Measurements from ENCODE around the gene NDUFA6. TPM values are rescaled to one million over a fixed set of nuclear protein-coding genes. Genes with fewer than 3 reads are reported as not detected.

NDUFA6 gene
- polyA plus RNA-seq, 2 of the 4 experiments (the other 2 are of a cell fraction) = 79.1 to 99.0 TPM

DNA sequence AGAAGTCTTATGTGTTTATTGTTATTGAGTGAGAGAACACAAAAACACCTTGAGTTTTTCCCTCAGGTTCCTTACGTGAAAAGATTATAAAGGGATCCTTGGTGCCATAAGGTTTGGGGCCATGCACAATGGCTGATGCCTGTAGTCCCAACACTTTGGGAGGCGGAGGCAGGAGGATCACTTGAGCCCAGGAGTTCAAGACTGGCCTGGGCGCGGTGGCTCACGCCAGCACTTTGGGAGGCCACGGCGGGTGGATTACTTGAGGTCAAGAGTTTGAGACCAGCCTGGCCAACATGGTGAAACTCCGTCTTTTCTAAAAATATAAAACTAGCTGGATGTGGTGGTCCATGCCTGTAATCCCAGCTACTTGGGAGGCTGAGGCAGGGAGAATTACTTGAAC is 5.7 kb downstream of the NDUFA6 start:
- no peak for ATAC-seq
- H3K4me3 ChIP-seq = no peak overlapping the region
- peaks cover 7% of the 10 kb centered on the region; the same call in 1 of the 3 replicates for H3K9me3 ChIP-seq
- POLR2A ChIA-PET = no interaction called here
- CTCF ChIA-PET = no interaction called here
- FAIRE-seq = no peak
- no peak for DNase-seq (ENCODE audit: low read depth in 1 of 2, low spot score in 1 of 2)
- no peak overlapping the region for H3K27ac ChIP-seq
- no peaks in the 10 kb centered on the region for H3K4me1 ChIP-seq
- TF ChIP-seq HDAC2 (IDR thresholded peaks at IDR 0.05) = no peak
- no peak for TF ChIP-seq TFCP2L1 (CRISPR knock-in tag; IDR thresholded peaks at IDR 0.05)
- no peak for TF ChIP-seq RNF2 (IDR thresholded peaks at IDR 0.05; ENCODE audit: borderline replicate concordance, low read depth)
- TF ChIP-seq CEBPB (IDR thresholded peaks at IDR 0.05) = no peak
- TF ChIP-seq, protein P1, sequence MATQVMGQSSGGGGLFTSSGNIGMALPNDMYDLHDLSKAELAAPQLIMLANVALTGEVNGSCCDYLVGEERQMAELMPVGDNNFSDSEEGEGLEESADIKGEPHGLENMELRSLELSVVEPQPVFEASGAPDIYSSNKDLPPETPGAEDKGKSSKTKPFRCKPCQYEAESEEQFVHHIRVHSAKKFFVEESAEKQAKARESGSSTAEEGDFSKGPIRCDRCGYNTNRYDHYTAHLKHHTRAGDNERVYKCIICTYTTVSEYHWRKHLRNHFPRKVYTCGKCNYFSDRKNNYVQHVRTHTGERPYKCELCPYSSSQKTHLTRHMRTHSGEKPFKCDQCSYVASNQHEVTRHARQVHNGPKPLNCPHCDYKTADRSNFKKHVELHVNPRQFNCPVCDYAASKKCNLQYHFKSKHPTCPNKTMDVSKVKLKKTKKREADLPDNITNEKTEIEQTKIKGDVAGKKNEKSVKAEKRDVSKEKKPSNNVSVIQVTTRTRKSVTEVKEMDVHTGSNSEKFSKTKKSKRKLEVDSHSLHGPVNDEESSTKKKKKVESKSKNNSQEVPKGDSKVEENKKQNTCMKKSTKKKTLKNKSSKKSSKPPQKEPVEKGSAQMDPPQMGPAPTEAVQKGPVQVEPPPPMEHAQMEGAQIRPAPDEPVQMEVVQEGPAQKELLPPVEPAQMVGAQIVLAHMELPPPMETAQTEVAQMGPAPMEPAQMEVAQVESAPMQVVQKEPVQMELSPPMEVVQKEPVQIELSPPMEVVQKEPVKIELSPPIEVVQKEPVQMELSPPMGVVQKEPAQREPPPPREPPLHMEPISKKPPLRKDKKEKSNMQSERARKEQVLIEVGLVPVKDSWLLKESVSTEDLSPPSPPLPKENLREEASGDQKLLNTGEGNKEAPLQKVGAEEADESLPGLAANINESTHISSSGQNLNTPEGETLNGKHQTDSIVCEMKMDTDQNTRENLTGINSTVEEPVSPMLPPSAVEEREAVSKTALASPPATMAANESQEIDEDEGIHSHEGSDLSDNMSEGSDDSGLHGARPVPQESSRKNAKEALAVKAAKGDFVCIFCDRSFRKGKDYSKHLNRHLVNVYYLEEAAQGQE (IDR thresholded peaks at IDR 0.05) = no peak
- no peak for TF ChIP-seq HOXB13 (CRISPR knock-in tag; IDR thresholded peaks at IDR 0.05; ENCODE audit: low read depth)
- no peak for TF ChIP-seq SMC3 (IDR thresholded peaks at IDR 0.05)
- TF ChIP-seq, protein P2, sequence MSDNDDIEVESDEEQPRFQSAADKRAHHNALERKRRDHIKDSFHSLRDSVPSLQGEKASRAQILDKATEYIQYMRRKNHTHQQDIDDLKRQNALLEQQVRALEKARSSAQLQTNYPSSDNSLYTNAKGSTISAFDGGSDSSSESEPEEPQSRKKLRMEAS (IDR thresholded peaks at IDR 0.05) = no peak
- no peak for TF ChIP-seq POLR2A (IDR thresholded peaks at IDR 0.05; ENCODE audit: low read length)
- no peak for TF ChIP-seq FOSL2 (IDR thresholded peaks at IDR 0.05)
- TF ChIP-seq FOSL2 (CRISPR knock-in tag; IDR thresholded peaks at IDR 0.05) = no peak
- TF ChIP-seq ESRRA (IDR thresholded peaks at IDR 0.05; ENCODE audit: borderline replicate concordance, low read length) = no peak
- TF ChIP-seq CBX8 (IDR thresholded peaks at IDR 0.05) = no peak
- TF ChIP-seq, protein P3, sequence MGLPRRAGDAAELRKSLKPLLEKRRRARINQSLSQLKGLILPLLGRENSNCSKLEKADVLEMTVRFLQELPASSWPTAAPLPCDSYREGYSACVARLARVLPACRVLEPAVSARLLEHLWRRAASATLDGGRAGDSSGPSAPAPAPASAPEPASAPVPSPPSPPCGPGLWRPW (IDR thresholded peaks at IDR 0.05) = no peak
- no peak for TF ChIP-seq MAZ (IDR thresholded peaks at IDR 0.05; ENCODE audit: borderline replicate concordance, low read depth, low read length)
- no peak for TF ChIP-seq RCOR1 (IDR thresholded peaks at IDR 0.05; ENCODE audit: low read depth, low read length)
- TF ChIP-seq FOSB (CRISPR knock-in tag; IDR thresholded peaks at IDR 0.05) = no peak
- TF ChIP-seq, protein P4, sequence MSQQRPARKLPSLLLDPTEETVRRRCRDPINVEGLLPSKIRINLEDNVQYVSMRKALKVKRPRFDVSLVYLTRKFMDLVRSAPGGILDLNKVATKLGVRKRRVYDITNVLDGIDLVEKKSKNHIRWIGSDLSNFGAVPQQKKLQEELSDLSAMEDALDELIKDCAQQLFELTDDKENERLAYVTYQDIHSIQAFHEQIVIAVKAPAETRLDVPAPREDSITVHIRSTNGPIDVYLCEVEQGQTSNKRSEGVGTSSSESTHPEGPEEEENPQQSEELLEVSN (IDR thresholded peaks at IDR 0.05; ENCODE audit: borderline replicate concordance, low read depth) = no peak
- TF ChIP-seq, protein P5, sequence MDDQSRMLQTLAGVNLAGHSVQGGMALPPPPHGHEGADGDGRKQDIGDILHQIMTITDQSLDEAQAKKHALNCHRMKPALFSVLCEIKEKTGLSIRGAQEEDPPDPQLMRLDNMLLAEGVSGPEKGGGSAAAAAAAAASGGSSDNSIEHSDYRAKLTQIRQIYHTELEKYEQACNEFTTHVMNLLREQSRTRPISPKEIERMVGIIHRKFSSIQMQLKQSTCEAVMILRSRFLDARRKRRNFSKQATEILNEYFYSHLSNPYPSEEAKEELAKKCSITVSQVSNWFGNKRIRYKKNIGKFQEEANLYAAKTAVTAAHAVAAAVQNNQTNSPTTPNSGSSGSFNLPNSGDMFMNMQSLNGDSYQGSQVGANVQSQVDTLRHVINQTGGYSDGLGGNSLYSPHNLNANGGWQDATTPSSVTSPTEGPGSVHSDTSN (IDR thresholded peaks at IDR 0.05) = no peak
- TF ChIP-seq, protein P6, sequence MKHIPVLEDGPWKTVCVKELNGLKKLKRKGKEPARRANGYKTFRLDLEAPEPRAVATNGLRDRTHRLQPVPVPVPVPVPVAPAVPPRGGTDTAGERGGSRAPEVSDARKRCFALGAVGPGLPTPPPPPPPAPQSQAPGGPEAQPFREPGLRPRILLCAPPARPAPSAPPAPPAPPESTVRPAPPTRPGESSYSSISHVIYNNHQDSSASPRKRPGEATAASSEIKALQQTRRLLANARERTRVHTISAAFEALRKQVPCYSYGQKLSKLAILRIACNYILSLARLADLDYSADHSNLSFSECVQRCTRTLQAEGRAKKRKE (CRISPR knock-in tag; IDR thresholded peaks at IDR 0.05; ENCODE audit: low read depth) = no peak
- TF ChIP-seq, protein P7, sequence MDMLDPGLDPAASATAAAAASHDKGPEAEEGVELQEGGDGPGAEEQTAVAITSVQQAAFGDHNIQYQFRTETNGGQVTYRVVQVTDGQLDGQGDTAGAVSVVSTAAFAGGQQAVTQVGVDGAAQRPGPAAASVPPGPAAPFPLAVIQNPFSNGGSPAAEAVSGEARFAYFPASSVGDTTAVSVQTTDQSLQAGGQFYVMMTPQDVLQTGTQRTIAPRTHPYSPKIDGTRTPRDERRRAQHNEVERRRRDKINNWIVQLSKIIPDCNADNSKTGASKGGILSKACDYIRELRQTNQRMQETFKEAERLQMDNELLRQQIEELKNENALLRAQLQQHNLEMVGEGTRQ (IDR thresholded peaks at IDR 0.05) = no peak
- no peak overlapping the region for H3K4me2 ChIP-seq
- 99% methylated on average over 7 of the region's 8 CpGs for WGBS (ENCODE audit: missing lambda C conversion rate)

DNA sequence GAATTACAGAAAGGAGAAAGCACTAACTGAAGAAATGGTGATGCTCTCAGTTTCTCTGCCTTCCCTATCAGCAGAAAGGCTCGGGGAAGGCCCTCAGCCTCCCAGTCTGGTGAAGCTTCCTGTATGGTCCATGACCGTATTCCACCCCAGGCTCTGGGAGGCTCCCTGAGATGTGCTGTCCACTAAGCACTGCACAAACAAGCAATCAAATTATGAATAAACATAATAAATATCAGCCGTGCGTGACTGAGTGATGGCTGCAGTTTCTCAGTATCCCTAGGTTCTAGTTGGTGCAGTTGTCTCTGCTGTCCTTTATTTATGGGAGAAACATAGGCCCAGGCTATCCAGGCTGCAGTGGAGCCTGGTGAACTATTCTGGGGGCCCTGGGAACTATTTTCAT is 7.5 kb downstream of the NDUFA6 start:
- WGBS (ENCODE audit: missing lambda C conversion rate) = 97% methylated on average over 4 of the region's 4 CpGs
- FAIRE-seq (no peak), ATAC-seq (no peak), DNase-seq (ENCODE audit: low read depth in 1 of 2, low spot score in 1 of 2) (no peak)
- H3K27ac ChIP-seq = no peak overlapping the region
- H3K4me2 ChIP-seq = no peak overlapping the region
- ChIA-PET POLR2A (no interaction called here), CTCF (interaction anchor here (0.8 to 1.4 kb wide), 2 partner anchors 29 to 361 kb away, joined by 3 read pairs; no protein-coding TSS in a partner anchor)
- no peaks in the 10 kb centered on the region for H3K9me3 ChIP-seq
- peaks cover 3% of the 10 kb centered on the region; the same call in 1 of the 3 replicates for H3K4me1 ChIP-seq
- H3K4me3 ChIP-seq = no peak overlapping the region
- TF ChIP-seq HOXA7 (CRISPR knock-in tag; IDR thresholded peaks at IDR 0.05) (no peak), CBX2 (IDR thresholded peaks at IDR 0.05; ENCODE audit: borderline replicate concordance, low read depth) (no peak), FOSL2 (IDR thresholded peaks at IDR 0.05) (no peak), FOSL2 (CRISPR knock-in tag; IDR thresholded peaks at IDR 0.05) (no peak), RARB (CRISPR knock-in tag; IDR thresholded peaks at IDR 0.05) (no peak)
- TF ChIP-seq, protein P3 (IDR thresholded peaks at IDR 0.05) = no peak
- TF ChIP-seq, protein P1 (IDR thresholded peaks at IDR 0.05) = no peak
- TF ChIP-seq, protein P8, sequence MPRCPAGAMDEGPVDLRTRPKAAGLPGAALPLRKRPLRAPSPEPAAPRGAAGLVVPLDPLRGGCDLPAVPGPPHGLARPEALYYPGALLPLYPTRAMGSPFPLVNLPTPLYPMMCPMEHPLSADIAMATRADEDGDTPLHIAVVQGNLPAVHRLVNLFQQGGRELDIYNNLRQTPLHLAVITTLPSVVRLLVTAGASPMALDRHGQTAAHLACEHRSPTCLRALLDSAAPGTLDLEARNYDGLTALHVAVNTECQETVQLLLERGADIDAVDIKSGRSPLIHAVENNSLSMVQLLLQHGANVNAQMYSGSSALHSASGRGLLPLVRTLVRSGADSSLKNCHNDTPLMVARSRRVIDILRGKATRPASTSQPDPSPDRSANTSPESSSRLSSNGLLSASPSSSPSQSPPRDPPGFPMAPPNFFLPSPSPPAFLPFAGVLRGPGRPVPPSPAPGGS (IDR thresholded peaks at IDR 0.05) = no peak

All from A549 (cell line).